SK-N-SH (cell line): Measurements from ENCODE around the gene RFX7. TPM values are rescaled to one million over a fixed set of nuclear protein-coding genes. Genes with fewer than 3 reads are reported as not detected.

Experiments used
- CTCF ChIA-PET: fragments of 300-600, 350-600 bp; formaldehyde crosslinking; extraction: SDS; loops from one replicate; lab custom pipeline; 2021; lab: Yijun Ruan, JAX
- POLR2A ChIA-PET: fragments of 350-600 bp; sonication (Branson Sonifier 250); formaldehyde crosslinking; extraction: SDS; loops from one replicate; lab custom pipeline; 2020; ENCODE audit warnings: antibody characterized with exemption, inconsistent platforms; lab: Yijun Ruan, JAX
- DNase-seq: peaks from one replicate; pipeline ENCODE4 v3.0.0; 2012
- H2AFZ ChIP-seq: fragments of 200-600 bp; sonication (generic); 2 replicates; pipeline ENCODE4 v1.8.1; 2016; ENCODE audit warnings: antibody characterized with exemption, mild to moderate bottlenecking, low read depth
- H3F3A ChIP-seq: fragments of 200-600 bp; sonication (generic); replicated peaks from 2 replicates; pipeline ENCODE3; 2016; ENCODE audit warnings: antibody characterized with exemption, mild to moderate bottlenecking; ENCODE audit not compliant: insufficient read depth
- H3K27ac ChIP-seq, 2 experiments: fragments of 200-500 bp in 1 of 2; fragments of 200-600 bp in 1 of 2; sonication (Bioruptor generic) in 1 of 2; sonication (generic), shearing (Covaris generic) in 1 of 2; 2 replicates each; pipeline versions ENCODE4 v1.5.1 to v1.6.1; 2014 to 2016; ENCODE audit warnings: low read depth in 2 of 2, inconsistent platforms in 1 of 2, low read length in 1 of 2, mild to moderate bottlenecking in 1 of 2, mixed read lengths in 1 of 2
- H3K27me3 ChIP-seq: fragments of 200-600 bp; sonication (generic), shearing (Covaris generic); 2 replicates; pipeline ENCODE4 v1.6.1; 2016; ENCODE audit warnings: mixed run types; ENCODE audit not compliant: insufficient read depth
- H3K36me3 ChIP-seq, 2 experiments: fragments of 200-500 bp in 1 of 2; fragments of 200-600 bp in 1 of 2; sonication (Bioruptor generic) in 1 of 2; sonication (generic) in 1 of 2; replicated peaks in 1 of 2; 2 replicates each; pipeline versions ENCODE3 to v1.5.1; 2014 to 2016; ENCODE audit warnings: low read length in 1 of 2, mild to moderate bottlenecking in 1 of 2; ENCODE audit not compliant: insufficient read depth in 2 of 2, control insufficient read depth in 1 of 2
- H3K4me1 ChIP-seq, 2 experiments: fragments of 200-500 bp in 1 of 2; fragments of 200-600 bp in 1 of 2; sonication (Bioruptor generic) in 1 of 2; sonication (generic), shearing (Covaris generic) in 1 of 2; 2 replicates each; pipeline versions ENCODE4 v1.5.1 to v1.6.1; 2014 to 2016; ENCODE audit warnings: low read depth in 1 of 2, low read length in 1 of 2, mixed run types in 1 of 2; ENCODE audit not compliant: insufficient read depth in 2 of 2, control insufficient read depth in 1 of 2
- H3K4me2 ChIP-seq: fragments of 200-600 bp; sonication (generic), shearing (Covaris generic); 2 replicates; pipeline ENCODE4 v1.6.1; 2017; ENCODE audit warnings: mixed run types
- H3K4me3 ChIP-seq, 2 experiments: fragments of 200-500 bp in 1 of 2; fragments of 200-600 bp in 1 of 2; sonication (Bioruptor generic) in 1 of 2; sonication (generic), shearing (Covaris generic) in 1 of 2; 2 replicates each; pipeline versions ENCODE4 v1.5.1 to v1.8.1; 2014 to 2016; ENCODE audit warnings: low read depth in 2 of 2, inconsistent platforms in 1 of 2, low read length in 1 of 2, mild to moderate bottlenecking in 1 of 2, mixed read lengths in 1 of 2, moderate library complexity in 1 of 2
- H3K79me2 ChIP-seq: fragments of 200-600 bp; sonication (generic); 2 replicates; pipeline ENCODE4 v1.8.1; 2017; ENCODE audit warnings: mild to moderate bottlenecking; ENCODE audit not compliant: insufficient read depth
- H3K9ac ChIP-seq: fragments of 200-600 bp; sonication (generic); 2 replicates; pipeline ENCODE4 v1.6.1; 2017; ENCODE audit warnings: mixed run types
- H3K9me2 ChIP-seq: fragments of 200-600 bp; sonication (generic); 2 replicates; pipeline ENCODE4 v1.6.1; 2017; ENCODE audit warnings: mixed run types
- H3K9me3 ChIP-seq: fragments of 200-600 bp; sonication (generic); 2 replicates; pipeline ENCODE4 v1.6.1; 2017; ENCODE audit warnings: mixed run types, mild to moderate bottlenecking, moderate library complexity
- H4K20me1 ChIP-seq: fragments of 200-600 bp; sonication (generic); 2 replicates; pipeline ENCODE4 v1.6.1; 2017; ENCODE audit warnings: mild to moderate bottlenecking, mixed run types; ENCODE audit not compliant: insufficient read depth
- CTCF ChIP-seq: fragments of 200-600 bp; sonication (generic); IDR thresholded peaks from 2 replicates; pipeline ENCODE4 v1.6.1; 2017; ENCODE audit warnings: antibody characterized with exemption, mild to moderate bottlenecking, moderate library complexity
- ELF1 ChIP-seq: IDR thresholded peaks from 2 replicates; pipeline ENCODE4 v1.4.0; 2012
- EP300 ChIP-seq, 2 experiments: IDR thresholded peaks; 2 replicates each; pipeline versions ENCODE4 v1.4.0 to v1.6.1; 2012; ENCODE audit warnings: borderline replicate concordance in 1 of 2, low read depth in 1 of 2, low read length in 1 of 2
- MEF2A ChIP-seq: IDR thresholded peaks from 2 replicates; pipeline ENCODE4 v1.4.0; 2012; ENCODE audit warnings: low read depth, borderline replicate concordance
- MXI1 ChIP-seq: IDR thresholded peaks from 2 replicates; pipeline ENCODE4 v1.6.1; 2012; ENCODE audit warnings: mild to moderate bottlenecking, low read depth, low read length, improper control_type of control experiment
- NRF1 ChIP-seq: IDR thresholded peaks from 2 replicates; pipeline ENCODE4 v1.6.1; 2012; ENCODE audit warnings: low read depth, mild to moderate bottlenecking, low read length
- RCOR1 ChIP-seq: fragments of 150-350 bp; IDR thresholded peaks from 2 replicates; pipeline ENCODE4 v1.6.1; 2017; ENCODE audit warnings: antibody characterized with exemption, low read length
- RXRA ChIP-seq: IDR thresholded peaks from 2 replicates; pipeline ENCODE4 v1.4.0; 2012; ENCODE audit warnings: low read depth, mild to moderate bottlenecking, borderline replicate concordance
- SIN3A ChIP-seq: IDR thresholded peaks from 2 replicates; pipeline ENCODE4 v1.6.1; 2012; ENCODE audit warnings: low read depth, mild to moderate bottlenecking, low read length, moderate library complexity, borderline replicate concordance
- SMC3 ChIP-seq: IDR thresholded peaks from 2 replicates; pipeline ENCODE4 v1.6.1; 2012; ENCODE audit warnings: low read depth, low read length, improper control_type of control experiment
- TCF12 ChIP-seq: IDR thresholded peaks from 2 replicates; pipeline ENCODE4 v1.4.0; 2012
- USF1 ChIP-seq: IDR thresholded peaks from 2 replicates; pipeline ENCODE4 v1.4.0; 2012; ENCODE audit warnings: low read depth, borderline replicate concordance
- YY1 ChIP-seq: IDR thresholded peaks from 2 replicates; pipeline ENCODE4 v1.4.0; 2012; ENCODE audit warnings: low read depth, mild to moderate bottlenecking
- WGBS: methylation state at CpG from one replicate; pipeline ENCODE4 v1.1.6; 2017; ENCODE audit warnings: low lambda C conversion rate; 5-methylcytosine and 5-hydroxymethylcytosine counted together
- polyA plus RNA-seq, 3 experiments: library from polyadenylated mRNA; depleted of rRNA; stranded (reverse); fragments of >200 nt; gene quantifications; 2 replicates each; pipeline ENCODE4 v1.2.3, GENCODE V29; 2012
- TF ChIP-seq, protein P1 (sequence below): IDR thresholded peaks from 2 replicates; pipeline ENCODE4 v1.4.0; 2012; ENCODE audit warnings: low read depth, borderline replicate concordance
- TF ChIP-seq, protein P2 (sequence below): fragments of 150-350 bp; IDR thresholded peaks from 2 replicates; pipeline ENCODE4 v1.6.1; 2016; ENCODE audit warnings: mild to moderate bottlenecking, low read depth, low read length

Gene RFX7
- polyA plus RNA-seq, 1 of the 3 experiments (the other 2 are of a cell fraction), result 2.7 TPM

DNA sequence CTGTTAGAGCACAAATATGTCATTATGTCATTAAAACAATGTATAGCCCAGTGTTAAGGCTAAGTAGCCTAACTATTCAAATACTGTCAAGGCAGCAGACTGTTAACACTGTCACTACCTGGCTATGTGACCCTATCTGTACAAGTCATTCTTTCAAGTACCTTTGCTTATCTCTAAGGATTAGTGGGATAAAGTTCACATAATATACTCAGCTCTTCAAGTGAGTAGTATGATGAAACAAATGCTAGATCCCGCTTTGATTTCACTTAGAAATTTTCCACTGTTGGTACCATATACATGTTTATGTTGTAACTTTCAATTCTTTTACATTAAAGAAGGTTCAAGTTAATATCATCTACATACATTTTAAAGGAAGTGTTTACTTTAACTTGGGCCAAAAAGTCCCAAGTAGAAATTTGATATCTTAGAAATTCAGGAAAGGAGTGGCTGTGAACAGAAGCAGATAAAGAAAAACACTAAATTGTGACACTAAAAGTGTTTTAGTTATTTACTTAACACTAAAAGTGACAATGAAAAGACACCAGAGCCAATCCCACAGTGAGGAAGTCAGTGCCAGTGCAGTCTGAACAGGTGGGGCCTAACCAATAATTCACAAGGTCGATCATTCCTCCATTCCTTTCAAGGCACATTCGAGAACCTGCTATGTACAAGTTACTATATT lies 4.8 kb upstream of the RFX7 start:
- DNase-seq, result no peak
- H4K20me1 ChIP-seq, result no peaks in the 10 kb centered on the region
- H3K9me3 ChIP-seq, result no peaks in the 10 kb centered on the region
- no peak overlapping the region for H3K9ac ChIP-seq
- no peaks in the 10 kb centered on the region for H3K36me3 ChIP-seq
- ChIA-PET POLR2A (no interaction called here), CTCF (interaction anchor here (0.7 to 7.7 kb wide), 9 partner anchors 11 to 242 kb away, joined by 3 to 77 read pairs (median 3); no protein-coding TSS in a partner anchor)
- H3K79me2 ChIP-seq, result peaks cover 4% of the 10 kb centered on the region
- TF ChIP-seq RXRA, result no peak
- no peak for TF ChIP-seq EP300 (IDR thresholded peaks at IDR 0.05; ENCODE audit: borderline replicate concordance in 1 of 2, low read depth in 1 of 2, low read length in 1 of 2)
- TF ChIP-seq MEF2A, result no peak
- TF ChIP-seq YY1, result no peak
- TF ChIP-seq ELF1, result no peak
- no peak for TF ChIP-seq CTCF
- TF ChIP-seq, protein P1, sequence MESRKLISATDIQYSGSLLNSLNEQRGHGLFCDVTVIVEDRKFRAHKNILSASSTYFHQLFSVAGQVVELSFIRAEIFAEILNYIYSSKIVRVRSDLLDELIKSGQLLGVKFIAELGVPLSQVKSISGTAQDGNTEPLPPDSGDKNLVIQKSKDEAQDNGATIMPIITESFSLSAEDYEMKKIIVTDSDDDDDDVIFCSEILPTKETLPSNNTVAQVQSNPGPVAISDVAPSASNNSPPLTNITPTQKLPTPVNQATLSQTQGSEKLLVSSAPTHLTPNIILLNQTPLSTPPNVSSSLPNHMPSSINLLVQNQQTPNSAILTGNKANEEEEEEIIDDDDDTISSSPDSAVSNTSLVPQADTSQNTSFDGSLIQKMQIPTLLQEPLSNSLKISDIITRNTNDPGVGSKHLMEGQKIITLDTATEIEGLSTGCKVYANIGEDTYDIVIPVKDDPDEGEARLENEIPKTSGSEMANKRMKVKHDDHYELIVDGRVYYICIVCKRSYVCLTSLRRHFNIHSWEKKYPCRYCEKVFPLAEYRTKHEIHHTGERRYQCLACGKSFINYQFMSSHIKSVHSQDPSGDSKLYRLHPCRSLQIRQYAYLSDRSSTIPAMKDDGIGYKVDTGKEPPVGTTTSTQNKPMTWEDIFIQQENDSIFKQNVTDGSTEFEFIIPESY, result no peak
- TF ChIP-seq RCOR1, result no peak
- TF ChIP-seq SMC3, result no peak
- H3K4me3 ChIP-seq, result no peak overlapping the region
- H3F3A ChIP-seq, result peaks cover 4% of the 10 kb centered on the region
- no peak overlapping the region for H3K27ac ChIP-seq
- H3K4me2 ChIP-seq, result no peak overlapping the region
- 54% methylated on average over 3 of the region's 3 CpGs for WGBS
- H2AFZ ChIP-seq, result no peak overlapping the region
- H3K9me2 ChIP-seq, result no peaks in the 10 kb centered on the region
- peaks cover 12 to 14% of the 10 kb centered on the region in 2 experiments; a peak in 3 of 4 replicates for H3K4me1 ChIP-seq
- H3K27me3 ChIP-seq, result no peaks in the 10 kb centered on the region

DNA sequence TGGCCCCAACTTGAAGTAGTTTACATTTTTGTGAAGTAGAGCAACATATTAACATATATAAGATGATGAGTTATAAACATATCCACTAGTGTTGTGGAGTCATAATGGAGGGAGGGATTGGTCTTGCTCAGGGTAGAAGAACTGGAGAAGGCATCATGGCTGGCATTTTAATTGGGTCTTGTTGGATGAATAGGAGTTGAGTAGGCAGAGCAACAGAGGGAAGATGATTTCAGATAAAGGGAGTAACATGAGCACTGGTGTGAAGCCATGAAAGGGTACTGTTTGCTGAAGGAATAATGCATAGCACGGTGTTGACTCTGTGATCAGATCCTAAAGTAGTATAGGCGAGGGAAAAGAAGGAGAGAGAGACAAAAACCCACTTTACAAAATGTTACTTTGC lies 3.6 kb upstream of the RFX7 start:
- ChIA-PET CTCF (interaction anchor here (7.7 kb wide), 1 partner anchor 182 kb away, joined by 77 read pairs; no protein-coding TSS in a partner anchor), POLR2A (no interaction called here)
- DNase-seq, result no peak
- H3K27ac ChIP-seq, result no peak overlapping the region
- no peaks in the 10 kb centered on the region for H3K9me2 ChIP-seq
- H4K20me1 ChIP-seq, result no peaks in the 10 kb centered on the region
- 80% methylated on average over 2 of the region's 2 CpGs for WGBS
- peaks cover 12% of the 10 kb centered on the region for H3K79me2 ChIP-seq
- H3F3A ChIP-seq, result peaks cover 8% of the 10 kb centered on the region
- no peaks in the 10 kb centered on the region for H3K27me3 ChIP-seq
- no peaks in the 10 kb centered on the region for H3K36me3 ChIP-seq
- no peak overlapping the region for H3K4me3 ChIP-seq
- H2AFZ ChIP-seq, result no peak overlapping the region
- TF ChIP-seq SIN3A, result no peak
- no peak for TF ChIP-seq YY1
- TF ChIP-seq TCF12, result no peak
- no peak for TF ChIP-seq ELF1
- no peak for TF ChIP-seq EP300 (IDR thresholded peaks at IDR 0.05; ENCODE audit: borderline replicate concordance in 1 of 2, low read depth in 1 of 2, low read length in 1 of 2)
- no peak for TF ChIP-seq NRF1
- TF ChIP-seq MXI1, result no peak
- TF ChIP-seq MEF2A, result no peak
- no peak for TF ChIP-seq CTCF
- no peak for TF ChIP-seq USF1
- TF ChIP-seq, protein P2, sequence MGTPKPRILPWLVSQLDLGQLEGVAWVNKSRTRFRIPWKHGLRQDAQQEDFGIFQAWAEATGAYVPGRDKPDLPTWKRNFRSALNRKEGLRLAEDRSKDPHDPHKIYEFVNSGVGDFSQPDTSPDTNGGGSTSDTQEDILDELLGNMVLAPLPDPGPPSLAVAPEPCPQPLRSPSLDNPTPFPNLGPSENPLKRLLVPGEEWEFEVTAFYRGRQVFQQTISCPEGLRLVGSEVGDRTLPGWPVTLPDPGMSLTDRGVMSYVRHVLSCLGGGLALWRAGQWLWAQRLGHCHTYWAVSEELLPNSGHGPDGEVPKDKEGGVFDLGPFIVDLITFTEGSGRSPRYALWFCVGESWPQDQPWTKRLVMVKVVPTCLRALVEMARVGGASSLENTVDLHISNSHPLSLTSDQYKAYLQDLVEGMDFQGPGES, result no peak
- H3K4me1 ChIP-seq, result peaks cover 12 to 14% of the 10 kb centered on the region in 2 experiments; a peak in 3 of 4 replicates
- no peaks in the 10 kb centered on the region for H3K9me3 ChIP-seq
- H3K9ac ChIP-seq, result no peak overlapping the region
- H3K4me2 ChIP-seq, result no peak overlapping the region
